HG02610 (cell line): Measurements from ENCODE around the gene GSTCD.

Experiments
- ATAC-seq: cut with Tn5 transposase; IDR thresholded peaks from one replicate; pipeline ENCODE4 v1.9.1; 2021; ENCODE audit warnings: mild to moderate bottlenecking, moderate library complexity; ENCODE audit not compliant: unreplicated experiment

GSTCD gene

GRCh38 chr4:105871997-105872396 lies 163.4 kb downstream of the GSTCD start:
- ATAC-seq, result no peak

- no peak for ATAC-seq
Observed at GRCh38 chr4:105875233-105875632, 166.6 kb downstream of the GSTCD start.

- no peak for ATAC-seq
Observed at GRCh38 chr4:105878668-105879067, 170.1 kb downstream of the GSTCD start.

DNA sequence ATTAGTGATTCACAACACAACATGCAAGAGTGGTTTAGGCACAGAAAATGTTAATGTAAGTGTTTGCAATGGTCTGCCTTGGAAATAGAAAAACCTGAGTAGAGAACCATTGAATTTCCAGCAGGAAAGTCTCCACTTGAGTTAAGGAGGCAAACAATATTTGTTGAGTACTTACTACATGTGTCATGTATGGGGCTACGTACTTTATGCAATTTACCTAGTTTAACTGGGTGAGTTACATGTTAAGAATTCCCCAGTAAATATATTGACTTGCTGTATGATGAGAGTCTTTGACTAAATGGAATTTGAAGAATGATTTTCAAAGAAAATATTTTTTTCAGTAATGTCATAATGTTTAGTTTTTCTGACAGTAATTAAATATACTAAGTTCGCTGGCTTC lies 178.9 kb downstream of the GSTCD start:
- ATAC-seq, result no peak

GRCh38 chr4:105894660-105895582 lies 186.3 kb downstream of the GSTCD start, which contains the start of gene NPNT:
TSS of gene NPNT (plus strand) at chr4:105895471. CDS start at chr4:105895653, 182 bp downstream.
- ATAC-seq, result no peak

DNA sequence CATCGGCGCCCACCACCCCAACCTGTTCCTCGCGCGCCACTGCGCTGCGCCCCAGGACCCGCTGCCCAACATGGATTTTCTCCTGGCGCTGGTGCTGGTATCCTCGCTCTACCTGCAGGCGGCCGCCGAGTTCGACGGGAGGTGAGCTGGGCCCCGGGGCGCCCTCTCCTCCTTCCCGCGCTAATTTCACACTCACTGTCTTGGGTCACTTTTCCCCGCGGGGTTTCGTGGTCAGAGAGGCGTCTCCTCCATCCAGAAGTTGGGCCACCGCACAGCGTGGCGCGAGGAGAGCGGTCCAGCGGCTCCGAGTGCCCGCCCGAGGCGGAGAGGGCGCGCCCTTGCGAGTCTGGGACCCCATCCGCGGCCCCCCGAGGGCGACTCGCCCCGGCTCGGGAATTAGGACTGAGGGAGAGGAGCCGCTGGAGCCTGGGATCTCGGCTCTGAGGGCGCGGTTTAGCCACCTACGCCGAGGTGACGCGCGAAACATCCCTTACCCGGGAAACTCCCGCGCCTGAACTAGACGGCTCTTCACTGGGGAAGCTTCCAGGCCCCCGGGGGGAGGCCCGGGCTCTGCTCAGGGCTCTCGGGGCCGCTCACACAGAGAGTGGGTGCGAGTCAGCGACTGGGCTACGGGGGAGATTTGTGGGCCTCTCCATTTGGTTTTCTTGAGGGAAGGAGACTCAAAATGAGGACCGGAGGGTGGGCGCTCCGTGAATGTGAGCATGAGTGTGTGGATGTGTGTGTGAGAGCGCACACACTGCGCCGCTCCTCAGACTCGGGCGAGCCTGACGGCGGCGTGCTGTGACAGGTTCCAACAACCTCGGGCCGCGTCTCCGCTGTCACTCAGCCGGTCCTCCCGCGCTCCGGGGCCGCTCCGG lies 187.2 kb downstream of the GSTCD start:
- peak; percentile 70 for ATAC-seq

- ATAC-seq, result no peak
Observed at GRCh38 chr4:105896461-105896942, 187.9 kb downstream of the GSTCD start.
